ENCODE results near the gene OR13C3.
"Not testable (repeated sequence)": the region's sequence is repeated elsewhere in the genome, so short reads cannot be mapped to it uniquely, and the experiment has no call there.

OR13C3 gene

GRCh38 chr9:104539275-104539674, 2.6 kb upstream of the OR13C3 start:
- no peaks in the 10 kb centered on the region for H3K4me1 ChIP-seq (ENCODE audit: control insufficient read depth, insufficient read depth, low read length)
- no peaks in the 10 kb centered on the region for H3K9me3 ChIP-seq (ENCODE audit: control insufficient read depth, insufficient read depth, low read depth, low read length)
- H3K27me3 ChIP-seq (ENCODE audit: control insufficient read depth, insufficient read depth, low read length): no peaks in the 10 kb centered on the region
- H3K4me3 ChIP-seq (ENCODE audit: low read depth, low read length): no peak overlapping the region
- H3K36me3 ChIP-seq (ENCODE audit: control insufficient read depth, insufficient read depth, low read length): no peaks in the 10 kb centered on the region
- H3K27ac ChIP-seq (ENCODE audit: low read depth, low read length): no peak overlapping the region
- no peak overlapping the region for H3K9ac ChIP-seq (ENCODE audit: low read length)

DNA sequence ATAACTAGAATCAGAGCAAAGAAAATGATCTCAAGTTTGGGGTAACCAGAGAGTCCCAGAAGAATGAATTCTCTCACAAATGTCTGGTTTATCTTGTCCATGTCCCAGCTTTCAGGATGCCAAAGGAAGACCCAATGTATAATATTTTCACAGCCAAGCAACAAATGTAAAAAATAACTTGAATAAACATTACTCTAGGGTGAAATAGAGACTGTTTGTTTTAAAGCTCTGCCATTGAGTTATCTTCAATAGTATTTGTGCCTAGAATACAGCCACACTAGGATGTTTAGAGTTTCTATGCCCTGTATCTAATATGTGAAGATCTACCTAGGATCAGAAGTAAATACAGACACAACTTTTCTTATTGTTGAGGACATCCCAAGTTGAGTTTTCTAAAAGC, 9.5 kb downstream of the OR13C3 start, which contains the start of gene OR13C4:
OR13C4 (minus strand) TSS at position 101 of the 400 bp plus-strand sequence; CDS start at position 101, 0 bp downstream.
- H3K4me3 ChIP-seq (ENCODE audit: low read depth, low read length): no peak within 1 kb of the TSS
- no peaks in the 10 kb centered on the region for H3K27me3 ChIP-seq (ENCODE audit: control insufficient read depth, insufficient read depth, low read length)
- no peaks in the 10 kb centered on the region for H3K36me3 ChIP-seq (ENCODE audit: control insufficient read depth, insufficient read depth, low read length)
- H3K27ac ChIP-seq (ENCODE audit: low read depth, low read length): no peak within 1 kb of the TSS
- no peak within 1 kb of the TSS for H3K9ac ChIP-seq (ENCODE audit: low read length)
- no peaks in the 10 kb centered on the region for H3K4me1 ChIP-seq (ENCODE audit: control insufficient read depth, insufficient read depth, low read length)
- H3K9me3 ChIP-seq (ENCODE audit: control insufficient read depth, insufficient read depth, low read depth, low read length): peaks cover 12% of the 10 kb centered on the region

GRCh38 chr9:104520241-104520640, 16.4 kb downstream of the OR13C3 start:
- H3K36me3 ChIP-seq (ENCODE audit: control insufficient read depth, insufficient read depth, low read length); H3K9ac ChIP-seq (ENCODE audit: low read length); H3K27ac ChIP-seq (ENCODE audit: low read depth, low read length); H3K4me1 ChIP-seq (ENCODE audit: control insufficient read depth, insufficient read depth, low read length); H3K9me3 ChIP-seq (ENCODE audit: control insufficient read depth, insufficient read depth, low read depth, low read length); H3K27me3 ChIP-seq (ENCODE audit: control insufficient read depth, insufficient read depth, low read length); H3K4me3 ChIP-seq (ENCODE audit: low read depth, low read length): not testable (repeated sequence)

DNA sequence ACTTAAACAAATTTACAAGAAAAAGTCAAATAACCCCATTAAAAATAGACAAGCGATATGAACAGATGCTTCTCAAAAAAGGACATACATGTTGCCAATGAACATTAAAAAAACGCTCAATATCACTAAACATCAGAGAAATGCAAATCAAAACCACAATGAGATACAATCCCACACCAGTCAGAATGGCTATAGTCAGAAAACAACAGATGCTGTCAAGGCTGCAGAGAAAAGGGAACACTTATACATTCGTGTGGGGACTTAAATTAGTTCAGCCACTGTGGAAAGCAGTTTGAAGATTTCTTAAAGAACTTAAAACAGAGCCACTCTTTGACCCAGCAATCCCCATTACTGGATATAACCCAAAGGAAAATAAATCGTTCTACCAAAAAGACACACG, 21.8 kb downstream of the OR13C3 start:
- H3K27me3 ChIP-seq (ENCODE audit: control insufficient read depth, insufficient read depth, low read length): no peaks in the 10 kb centered on the region
- H3K4me3 ChIP-seq (ENCODE audit: low read depth, low read length): no peak overlapping the region
- no peak overlapping the region for H3K9ac ChIP-seq (ENCODE audit: low read length)
- H3K27ac ChIP-seq (ENCODE audit: low read depth, low read length): no peak overlapping the region
- no peaks in the 10 kb centered on the region for H3K36me3 ChIP-seq (ENCODE audit: control insufficient read depth, insufficient read depth, low read length)
- no peaks in the 10 kb centered on the region for H3K9me3 ChIP-seq (ENCODE audit: control insufficient read depth, insufficient read depth, low read depth, low read length)
- H3K4me1 ChIP-seq (ENCODE audit: control insufficient read depth, insufficient read depth, low read length): no peaks in the 10 kb centered on the region

- Histone ChIP-seq H3K27me3 (ENCODE audit: control insufficient read depth, insufficient read depth, low read length) (no peaks in the 10 kb centered on the region), H3K4me3 (ENCODE audit: low read depth, low read length) (no peak overlapping the region), H3K9me3 (ENCODE audit: control insufficient read depth, insufficient read depth, low read depth, low read length) (no peaks in the 10 kb centered on the region), H3K9ac (ENCODE audit: low read length) (no peak overlapping the region), H3K36me3 (ENCODE audit: control insufficient read depth, insufficient read depth, low read length) (no peaks in the 10 kb centered on the region), H3K27ac (ENCODE audit: low read depth, low read length) (no peak overlapping the region), H3K4me1 (ENCODE audit: control insufficient read depth, insufficient read depth, low read length) (no peaks in the 10 kb centered on the region)
Measured at GRCh38 chr9:104506565-104506964, 30.1 kb downstream of the OR13C3 start.

DNA sequence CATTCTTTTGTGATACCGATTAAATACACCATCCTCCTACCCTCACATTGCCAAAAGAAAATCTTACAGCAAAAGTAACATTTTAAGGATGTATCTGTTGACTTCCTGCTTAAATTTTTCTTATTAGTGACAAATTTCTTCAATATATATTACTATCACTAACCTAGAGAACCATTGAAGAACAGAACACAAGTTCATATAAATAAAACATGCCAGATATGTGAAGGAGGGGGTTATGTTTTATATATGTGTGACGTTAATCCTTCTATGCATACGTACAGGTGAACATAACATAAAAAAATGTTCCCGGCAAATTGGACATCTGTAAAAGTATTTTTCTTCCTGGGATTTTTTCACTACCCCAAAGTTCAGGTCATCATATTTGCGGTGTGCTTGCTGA, 32.7 kb downstream of the OR13C3 start, which contains the start of gene OR13F1:
OR13F1 (plus strand) TSS at position 301 of the 400 bp plus-strand sequence; CDS start at position 301, 0 bp downstream.
- Histone ChIP-seq H3K36me3 (ENCODE audit: control insufficient read depth, insufficient read depth, low read length) (no peaks in the 10 kb centered on the region), H3K27ac (ENCODE audit: low read depth, low read length) (no peak within 1 kb of the TSS), H3K9ac (ENCODE audit: low read length) (no peak within 1 kb of the TSS), H3K4me3 (ENCODE audit: low read depth, low read length) (no peak within 1 kb of the TSS), H3K9me3 (ENCODE audit: control insufficient read depth, insufficient read depth, low read depth, low read length) (no peaks in the 10 kb centered on the region), H3K4me1 (ENCODE audit: control insufficient read depth, insufficient read depth, low read length) (no peaks in the 10 kb centered on the region), H3K27me3 (ENCODE audit: control insufficient read depth, insufficient read depth, low read length) (no peaks in the 10 kb centered on the region)

GRCh38 chr9:104503440-104503839, 33.2 kb downstream of the OR13C3 start:
- Histone ChIP-seq H3K4me1 (ENCODE audit: control insufficient read depth, insufficient read depth, low read length) (no peaks in the 10 kb centered on the region), H3K9ac (ENCODE audit: low read length) (no peak overlapping the region), H3K4me3 (ENCODE audit: low read depth, low read length) (no peak overlapping the region), H3K9me3 (ENCODE audit: control insufficient read depth, insufficient read depth, low read depth, low read length) (no peaks in the 10 kb centered on the region), H3K27ac (ENCODE audit: low read depth, low read length) (no peak overlapping the region), H3K36me3 (ENCODE audit: control insufficient read depth, insufficient read depth, low read length) (no peaks in the 10 kb centered on the region), H3K27me3 (ENCODE audit: control insufficient read depth, insufficient read depth, low read length) (no peaks in the 10 kb centered on the region)

DNA sequence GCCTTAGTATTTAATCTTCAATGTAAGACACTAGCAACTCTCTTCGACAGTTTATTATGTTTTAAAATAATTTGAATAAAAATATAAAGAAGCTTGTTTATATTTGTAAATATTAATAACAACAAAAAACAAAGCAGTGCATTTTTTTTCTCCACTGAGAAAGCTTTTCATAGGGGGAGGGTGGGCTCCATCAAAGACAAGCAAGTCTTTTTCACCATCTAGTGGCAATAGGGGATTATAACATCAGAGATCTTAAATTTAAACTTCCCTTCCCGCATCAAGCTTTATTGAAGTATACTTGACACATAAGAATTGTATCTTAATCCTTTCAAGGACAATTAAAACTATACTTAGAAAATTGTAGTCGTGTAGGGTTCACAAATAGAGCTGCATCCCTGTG, 41.8 kb downstream of the OR13C3 start:
- H3K27me3 ChIP-seq (ENCODE audit: control insufficient read depth, insufficient read depth, low read length): no peaks in the 10 kb centered on the region
- no peaks in the 10 kb centered on the region for H3K36me3 ChIP-seq (ENCODE audit: control insufficient read depth, insufficient read depth, low read length)
- no peak overlapping the region for H3K27ac ChIP-seq (ENCODE audit: low read depth, low read length)
- no peaks in the 10 kb centered on the region for H3K4me1 ChIP-seq (ENCODE audit: control insufficient read depth, insufficient read depth, low read length)
- no peak overlapping the region for H3K4me3 ChIP-seq (ENCODE audit: low read depth, low read length)
- H3K9ac ChIP-seq (ENCODE audit: low read length): no peak overlapping the region
- peaks cover 4% of the 10 kb centered on the region for H3K9me3 ChIP-seq (ENCODE audit: control insufficient read depth, insufficient read depth, low read depth, low read length)

Measured in HUES6 (cell line).